HPDE6-E6E7 (cell line): Measurements from ENCODE around the gene STRADB.
A peak's percentile ranks its signal among the peaks of the same experiment; 100 is the strongest.
"Not testable (repeated sequence)": the region's sequence is repeated elsewhere in the genome, so short reads cannot be mapped to it uniquely, and the experiment has no call there.

ENCODE experiments used
- DNase-seq: peaks from one replicate; pipeline ENCODE4 v3.0.0; 2011; ENCODE audit warnings: missing footprints; ENCODE audit errors: extremely low spot score

The STRADB gene

DNA sequence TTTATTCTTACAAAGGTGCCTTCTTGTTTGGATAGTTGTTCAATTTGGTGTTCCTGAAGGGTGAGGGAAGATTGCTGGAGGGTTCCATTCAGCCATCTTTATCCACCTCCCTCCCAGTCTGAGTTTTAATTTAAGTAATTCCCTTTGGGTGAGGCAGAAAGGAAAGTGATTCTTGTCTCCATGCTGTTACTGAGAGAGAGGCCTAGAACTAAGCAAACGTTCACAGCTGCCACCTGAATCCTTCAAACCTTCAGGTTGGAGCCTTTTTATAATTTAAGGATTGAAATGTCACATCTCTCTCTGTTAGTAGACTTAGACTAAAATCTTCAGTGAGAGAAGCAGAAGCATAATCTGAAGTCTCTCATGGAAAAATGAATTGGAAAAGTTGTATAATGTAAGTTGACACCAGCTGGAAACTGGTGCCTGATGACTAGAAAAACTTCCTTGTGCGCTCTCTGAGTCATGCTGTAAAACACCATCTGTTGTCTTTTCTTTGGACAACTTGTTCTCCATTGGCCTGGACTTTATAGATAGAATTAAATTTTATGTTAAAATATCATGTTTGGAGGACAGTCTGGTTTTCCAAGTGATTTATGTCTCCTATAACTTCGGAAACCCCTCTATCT is 14.6 kb downstream of the STRADB start:
- DNase-seq, result peak; percentile 54

DNA sequence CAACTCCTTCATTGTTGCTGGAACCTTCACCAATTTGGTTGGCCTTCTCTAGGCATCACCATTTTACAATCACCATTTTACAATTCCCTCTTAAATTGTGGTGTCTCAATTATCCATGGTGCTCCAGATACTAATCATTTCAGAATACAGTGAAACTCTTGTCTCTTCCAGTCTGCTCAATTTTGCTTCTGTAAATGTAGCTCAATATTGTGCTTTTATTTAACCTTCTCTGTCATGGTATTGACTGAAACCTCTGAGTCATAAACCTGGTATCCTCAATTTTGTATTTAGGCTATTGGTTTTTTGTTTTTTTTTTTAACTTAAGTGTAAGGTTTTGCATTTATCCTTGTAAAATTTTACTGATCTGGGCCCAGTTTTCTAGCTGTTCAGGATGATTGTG is 16.1 kb downstream of the STRADB start:
- DNase-seq, result no peak

- no peak for DNase-seq
These were observed 19.5 kb downstream of the STRADB start for GRCh38 chr2:201470821-201471731.

GRCh38 chr2:201471732-201472393 is 20.3 kb downstream of the STRADB start:
- no peak for DNase-seq

- no peak for DNase-seq
These were observed 20.9 kb downstream of the STRADB start for GRCh38 chr2:201472411-201472810.

GRCh38 chr2:201482543-201482942 is 31.0 kb downstream of the STRADB start:
- DNase-seq, result no peak

GRCh38 chr2:201483342-201483741 is 31.8 kb downstream of the STRADB start:
- DNase-seq, result no peak

DNA sequence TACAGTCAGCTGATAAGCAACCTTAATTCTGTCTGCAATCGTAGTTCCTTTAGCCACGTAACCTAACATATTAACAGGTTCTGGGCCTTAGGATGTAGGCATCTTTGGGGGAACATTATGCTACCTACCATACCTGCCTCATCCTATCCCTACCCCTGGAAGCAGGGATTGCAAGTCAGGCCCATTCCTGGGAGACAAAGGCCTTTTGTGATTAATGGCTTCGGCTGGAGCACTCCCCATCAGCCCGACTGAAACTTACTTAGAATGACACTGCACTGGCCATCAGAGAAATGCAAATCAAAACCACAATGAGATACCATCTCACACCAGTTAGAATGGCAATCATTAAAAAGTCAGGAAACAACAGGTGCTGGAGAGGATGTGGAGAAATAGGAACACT is 32.2 kb downstream of the STRADB start:
- not testable (repeated sequence) for DNase-seq

DNA sequence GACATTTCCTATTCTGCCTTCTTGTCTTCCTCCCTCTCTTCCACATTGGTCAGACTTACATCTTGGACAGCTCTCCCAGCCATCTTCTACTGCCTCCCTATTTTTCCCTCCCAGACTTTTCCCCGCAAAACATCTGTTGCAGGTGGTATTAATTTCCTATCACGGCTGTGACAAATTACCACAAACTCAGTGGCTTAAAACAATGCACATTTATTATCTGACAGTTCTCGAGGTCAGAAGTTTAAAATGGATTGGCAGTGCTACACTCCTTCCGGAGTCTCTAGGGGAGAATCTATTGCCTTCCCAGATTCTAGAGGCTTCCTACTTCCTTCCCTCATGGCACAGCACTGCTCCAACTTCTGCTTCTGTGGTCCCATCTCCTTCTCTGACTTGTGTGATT is 33.3 kb downstream of the STRADB start:
- DNase-seq, result no peak

DNA sequence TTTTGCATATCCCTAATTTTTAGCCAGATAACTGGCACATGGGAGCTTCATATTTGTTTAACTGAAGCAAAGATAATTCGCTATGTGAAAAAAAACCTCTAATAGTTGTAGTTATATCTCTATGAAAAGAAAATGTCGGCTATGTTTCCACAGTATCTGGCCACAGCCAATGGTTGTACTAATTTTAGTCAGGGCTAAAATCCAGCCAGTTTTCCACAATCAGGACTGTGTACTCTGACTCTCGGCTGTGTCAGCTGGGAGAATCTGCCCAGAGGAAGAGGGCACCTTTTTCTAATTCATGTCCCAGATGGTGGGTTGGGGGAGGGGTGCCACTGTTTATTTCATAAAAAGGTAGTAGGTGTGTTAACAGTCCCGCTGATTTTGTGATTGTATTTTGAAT is 38.8 kb downstream of the STRADB start:
- no peak for DNase-seq

GRCh38 chr2:201496785-201497184 is 45.2 kb downstream of the STRADB start:
- DNase-seq, result no peak

- DNase-seq, result no peak
These were observed 49.0 kb downstream of the STRADB start for GRCh38 chr2:201500534-201500933.

GRCh38 chr2:201502713-201503112 is 51.2 kb downstream of the STRADB start:
- DNase-seq, result no peak

- no peak for DNase-seq
These were observed 56.2 kb downstream of the STRADB start for GRCh38 chr2:201507725-201508124.

DNA sequence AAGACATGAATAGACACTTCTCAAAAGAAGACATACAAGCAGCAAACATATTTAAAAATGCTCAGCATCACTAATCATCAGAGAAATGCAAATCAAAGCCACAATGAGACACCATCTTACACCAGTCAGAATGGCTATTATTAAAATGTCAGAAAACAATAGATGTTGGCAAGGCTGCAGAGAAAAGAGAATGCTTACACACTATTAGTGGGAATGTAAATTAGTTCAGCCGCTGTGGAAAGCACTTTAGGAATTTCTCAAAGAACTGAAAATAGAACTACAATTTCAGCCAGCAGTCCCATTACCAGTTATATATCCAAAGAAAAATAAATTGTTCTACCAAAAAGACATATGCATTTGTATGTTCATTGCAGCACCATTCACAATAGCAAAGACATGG is 61.7 kb downstream of the STRADB start:
- no peak for DNase-seq

GRCh38 chr2:201515573-201516246 is 64.2 kb downstream of the STRADB start:
- no peak for DNase-seq

- no peak for DNase-seq
These were observed 65.6 kb downstream of the STRADB start for GRCh38 chr2:201517094-201517493.

DNA sequence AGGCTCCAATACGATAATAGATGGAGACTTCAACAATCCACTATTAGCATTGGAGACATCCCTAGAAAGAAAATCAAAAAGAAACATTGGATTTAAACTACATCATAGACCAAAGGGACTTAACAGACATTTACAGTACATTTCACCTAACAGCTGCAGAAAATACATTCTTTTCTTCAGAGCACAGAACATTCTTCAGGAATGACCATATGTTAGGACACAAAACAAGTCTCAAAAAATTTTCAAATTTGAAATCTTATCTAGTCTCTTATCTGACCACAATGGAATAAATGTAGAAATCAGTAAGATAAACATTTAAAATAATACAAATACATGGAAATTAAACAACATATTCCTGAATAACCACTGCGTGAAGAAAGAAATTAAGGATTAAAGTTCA is 68.7 kb downstream of the STRADB start:
- no peak for DNase-seq

DNA sequence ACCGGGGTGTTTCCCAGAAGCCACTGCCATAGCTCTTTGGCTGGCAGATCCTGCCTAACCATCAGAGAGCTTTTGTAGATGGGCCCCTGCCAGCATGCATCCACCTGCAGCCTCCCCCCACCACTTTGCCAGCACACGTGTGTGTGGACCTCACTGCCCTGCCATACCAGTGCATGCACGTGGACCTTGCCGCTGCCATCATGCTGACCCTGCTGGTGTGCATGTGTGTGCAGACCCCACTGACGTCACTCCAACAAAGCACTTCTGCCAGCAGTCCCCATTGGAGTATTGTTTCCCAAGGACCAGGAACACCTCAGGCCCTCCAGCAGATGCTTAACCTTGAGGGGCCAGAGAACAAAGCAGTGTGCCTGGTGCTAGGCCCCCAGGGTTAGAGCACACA is 71.4 kb downstream of the STRADB start:
- DNase-seq, result no peak

DNA sequence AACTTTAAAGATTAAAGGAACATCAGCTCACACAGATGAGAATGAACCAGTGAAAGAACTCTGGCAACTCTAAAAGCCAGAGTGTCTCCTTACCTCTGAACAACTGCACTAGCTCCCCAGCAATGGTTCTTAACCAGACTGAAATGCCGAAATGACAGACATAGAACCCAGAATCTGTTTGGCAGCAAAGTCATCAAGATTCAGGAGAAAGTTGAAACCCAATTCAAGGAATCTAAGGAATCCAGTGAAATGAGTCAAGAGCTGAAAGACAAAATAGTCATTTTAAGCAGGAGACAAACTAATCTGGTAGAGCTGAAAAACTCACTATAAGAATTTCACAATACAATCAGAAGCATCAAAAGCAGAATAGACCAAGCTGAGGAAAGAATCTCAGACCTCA is 72.0 kb downstream of the STRADB start:
- DNase-seq, result no peak
